GOT3 (cell line): Measurements from ENCODE around the gene GPM6B.

Experiments used
- DNase-seq: peaks from one replicate; lab custom pipeline; 2025; ENCODE audit warnings: mixed read lengths; lab: John Stamatoyannopoulos, UW

GPM6B gene

GRCh38 chrX:13816643-13817627 lies at the start of gene GPM6B:
TSS of gene GPM6B (minus strand) at chrX:13817093. CDS start at chrX:13816904, 189 bp downstream.
- no peak for DNase-seq

GRCh38 chrX:13864264-13864663 lies 47.4 kb upstream of the GPM6B start:
- DNase-seq, result no peak

GRCh38 chrX:13863324-13863723 lies 46.4 kb upstream of the GPM6B start:
- DNase-seq, result no peak

- DNase-seq, result no peak
Measured at GRCh38 chrX:13859724-13860123, 42.8 kb upstream of the GPM6B start.

- no peak for DNase-seq
Measured at GRCh38 chrX:13857804-13858203, 40.9 kb upstream of the GPM6B start.

GRCh38 chrX:13855689-13856450 lies 39.0 kb upstream of the GPM6B start:
- no peak for DNase-seq

- DNase-seq, result no peak
Measured at GRCh38 chrX:13854003-13854402, 37.1 kb upstream of the GPM6B start.

- DNase-seq, result no peak
Measured at GRCh38 chrX:13852001-13852695, 35.3 kb upstream of the GPM6B start.

- no peak for DNase-seq
Measured at GRCh38 chrX:13845721-13846378, 29.0 kb upstream of the GPM6B start.

- no peak for DNase-seq
Measured at GRCh38 chrX:13843150-13843721, 26.3 kb upstream of the GPM6B start.

- no peak for DNase-seq
Measured at GRCh38 chrX:13840121-13840520, 23.2 kb upstream of the GPM6B start.

GRCh38 chrX:13837290-13837745 lies 20.4 kb upstream of the GPM6B start:
- DNase-seq, result no peak

- no peak for DNase-seq
Measured at GRCh38 chrX:13836575-13836974, 19.7 kb upstream of the GPM6B start.

- no peak for DNase-seq
Measured at GRCh38 chrX:13835825-13836224, 18.9 kb upstream of the GPM6B start.

- DNase-seq, result no peak
Measured at GRCh38 chrX:13834355-13834754, 17.5 kb upstream of the GPM6B start.

- no peak for DNase-seq
Measured at GRCh38 chrX:13829983-13830382, 13.1 kb upstream of the GPM6B start.

- DNase-seq, result no peak
Measured at GRCh38 chrX:13828392-13828791, 11.5 kb upstream of the GPM6B start.

GRCh38 chrX:13827298-13828090 lies 10.6 kb upstream of the GPM6B start:
- DNase-seq, result no peak

GRCh38 chrX:13826770-13827169 lies 9.9 kb upstream of the GPM6B start:
- no peak for DNase-seq

- DNase-seq, result no peak
Measured at GRCh38 chrX:13825178-13825762, 8.4 kb upstream of the GPM6B start.
